Vagina (tissue), 2 donors: ENCODE results near the gene DICER1. TPM values are rescaled to one million over a fixed set of nuclear protein-coding genes. Genes with fewer than 3 reads are reported as not detected.

Source experiments
- DNase-seq, 2 donors: peaks; one replicate each; pipeline ENCODE4 v3.0.0-alpha.2; 2017; ENCODE audit errors: extremely low spot score in 2 of 2
- H3K27ac ChIP-seq: fragments of 200-600 bp; sonication (generic); one replicate; pipeline ENCODE4 v1.5.1; 2019
- H3K27me3 ChIP-seq: fragments of 200-600 bp; sonication (generic); one replicate; pipeline ENCODE4 v1.5.1; 2019
- H3K36me3 ChIP-seq, 2 donors: fragments of 200-600 bp; sonication (generic); one replicate each; pipeline ENCODE4 v1.5.1; 2017 to 2019
- H3K4me1 ChIP-seq: fragments of 200-600 bp; sonication (generic); one replicate; pipeline ENCODE4 v1.5.1; 2019
- H3K4me3 ChIP-seq, 2 donors: fragments of 200-600 bp; sonication (generic); 1 replicate in 1 of 2; 2 replicates in 1 of 2; pipeline ENCODE4 v1.5.1; 2016 to 2019
- H3K9me3 ChIP-seq: fragments of 200-600 bp; sonication (generic); one replicate; pipeline ENCODE4 v1.5.1; 2019
- POLR2A ChIP-seq, 2 donors: fragments of 450-650 bp; IDR thresholded peaks; one replicate each; pipeline ENCODE4 v1.6.1; 2017; ENCODE audit warnings: antibody characterized with exemption in 2 of 2, mild to moderate bottlenecking in 2 of 2, moderate library complexity in 2 of 2
- POLR2AphosphoS5 ChIP-seq, 2 donors: sonication (generic); formaldehyde crosslinking; IDR thresholded peaks; one replicate each; pipeline ENCODE4 v1.9.0; 2017; ENCODE audit warnings: antibody characterized with exemption in 2 of 2, mild to moderate bottlenecking in 2 of 2, low read depth in 1 of 2; ENCODE audit not compliant: insufficient read depth in 1 of 2
- intact Hi-C: fragments of 100-400 bp; cut with DNase I; formaldehyde crosslinking; loops from one replicate; pipeline ENCODE4 v1.15.1; 2023
- total RNA-seq: library from RNA; depleted of rRNA; stranded (reverse); fragments of >200 nt; gene quantifications from one replicate; pipeline ENCODE4 v1.2.3, GENCODE V29; 2016
- TF ChIP-seq, protein P1 (sequence below), 3 experiments: fragments of 450-650 bp in 2 of 3; fragments of 200-600 bp in 1 of 3; sonication (generic) in 1 of 3; IDR thresholded peaks; one replicate each; pipeline ENCODE4 v1.5.1; 2017 to 2019; ENCODE audit warnings: antibody characterized with exemption in 3 of 3, mild to moderate bottlenecking in 2 of 3, moderate library complexity in 2 of 3

Gene DICER1
- total RNA-seq, 1 donor from 2014 or later = 68.3 TPM

DNA sequence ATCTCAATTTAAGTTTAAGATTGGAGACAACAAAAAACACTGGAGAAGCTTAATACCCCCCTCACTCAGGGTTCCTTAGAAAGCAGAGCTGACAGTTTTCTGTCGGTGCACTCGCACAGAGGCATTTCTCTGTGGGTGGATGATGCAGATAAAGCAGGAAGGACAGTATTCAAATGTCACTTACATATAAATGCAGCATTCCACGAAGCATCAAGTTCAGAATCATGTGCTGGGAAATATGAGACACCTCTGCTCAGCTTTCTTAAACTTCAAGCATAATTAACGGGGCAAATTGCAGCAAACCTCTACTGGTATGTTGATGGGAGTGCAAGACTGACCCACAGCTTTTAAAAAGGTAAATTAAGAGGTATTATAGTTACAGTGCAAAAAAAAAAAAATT lies 68.7 kb downstream of the DICER1 start:
- H3K9me3 ChIP-seq = no peaks in the 10 kb centered on the region
- intact Hi-C loops = no loop called here
- peaks cover 0 to 78% of the 10 kb centered on the region in 2 donors for H3K36me3 ChIP-seq

DNA sequence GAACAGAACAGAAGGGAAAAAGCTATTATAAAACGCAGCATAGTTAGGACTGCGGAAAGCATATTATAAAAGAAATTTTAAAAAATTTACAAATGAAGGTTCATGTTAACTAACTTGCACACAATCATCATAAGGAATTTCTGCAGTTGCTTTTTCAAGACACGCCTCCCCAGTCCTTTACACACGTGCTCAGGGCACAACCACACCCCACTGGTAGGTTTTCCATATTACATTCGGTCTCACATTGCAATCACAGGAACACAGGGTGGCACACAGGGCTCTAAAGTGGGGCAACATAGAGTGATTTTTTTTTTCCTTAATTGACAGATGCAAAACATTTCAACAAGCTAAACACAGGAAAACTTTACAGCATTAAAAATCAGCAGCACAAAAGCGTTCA lies 69.7 kb downstream of the DICER1 start:
- TF ChIP-seq, protein P1, sequence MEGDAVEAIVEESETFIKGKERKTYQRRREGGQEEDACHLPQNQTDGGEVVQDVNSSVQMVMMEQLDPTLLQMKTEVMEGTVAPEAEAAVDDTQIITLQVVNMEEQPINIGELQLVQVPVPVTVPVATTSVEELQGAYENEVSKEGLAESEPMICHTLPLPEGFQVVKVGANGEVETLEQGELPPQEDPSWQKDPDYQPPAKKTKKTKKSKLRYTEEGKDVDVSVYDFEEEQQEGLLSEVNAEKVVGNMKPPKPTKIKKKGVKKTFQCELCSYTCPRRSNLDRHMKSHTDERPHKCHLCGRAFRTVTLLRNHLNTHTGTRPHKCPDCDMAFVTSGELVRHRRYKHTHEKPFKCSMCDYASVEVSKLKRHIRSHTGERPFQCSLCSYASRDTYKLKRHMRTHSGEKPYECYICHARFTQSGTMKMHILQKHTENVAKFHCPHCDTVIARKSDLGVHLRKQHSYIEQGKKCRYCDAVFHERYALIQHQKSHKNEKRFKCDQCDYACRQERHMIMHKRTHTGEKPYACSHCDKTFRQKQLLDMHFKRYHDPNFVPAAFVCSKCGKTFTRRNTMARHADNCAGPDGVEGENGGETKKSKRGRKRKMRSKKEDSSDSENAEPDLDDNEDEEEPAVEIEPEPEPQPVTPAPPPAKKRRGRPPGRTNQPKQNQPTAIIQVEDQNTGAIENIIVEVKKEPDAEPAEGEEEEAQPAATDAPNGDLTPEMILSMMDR (IDR thresholded peaks at IDR 0.05) = no peak
- TF ChIP-seq POLR2AphosphoS5 (IDR thresholded peaks at IDR 0.05; ENCODE audit: insufficient read depth in 1 of 2, low read depth in 1 of 2) (no peak), POLR2A (IDR thresholded peaks at IDR 0.05) (no peak)
- peaks cover 0 to 67% of the 10 kb centered on the region in 2 donors for H3K36me3 ChIP-seq
- H3K9me3 ChIP-seq = no peaks in the 10 kb centered on the region
- no peaks in the 10 kb centered on the region for H3K27me3 ChIP-seq
- H3K4me3 ChIP-seq = no peak overlapping the region
- no peak for DNase-seq
- no peak overlapping the region for H3K27ac ChIP-seq
- H3K4me1 ChIP-seq = no peaks in the 10 kb centered on the region
- intact Hi-C loops = no loop called here

More for the DNA sequence above, 68.7 kb downstream of the DICER1 start:
- no peaks in the 10 kb centered on the region for H3K27me3 ChIP-seq
- no peak overlapping the region for H3K27ac ChIP-seq
- H3K4me3 ChIP-seq = no peak overlapping the region
- no peaks in the 10 kb centered on the region for H3K4me1 ChIP-seq
- DNase-seq = no peak
- TF ChIP-seq, protein P1 (IDR thresholded peaks at IDR 0.05) = no peak
- no peak for TF ChIP-seq POLR2AphosphoS5 (IDR thresholded peaks at IDR 0.05; ENCODE audit: insufficient read depth in 1 of 2, low read depth in 1 of 2)
- no peak for TF ChIP-seq POLR2A (IDR thresholded peaks at IDR 0.05)

DNA sequence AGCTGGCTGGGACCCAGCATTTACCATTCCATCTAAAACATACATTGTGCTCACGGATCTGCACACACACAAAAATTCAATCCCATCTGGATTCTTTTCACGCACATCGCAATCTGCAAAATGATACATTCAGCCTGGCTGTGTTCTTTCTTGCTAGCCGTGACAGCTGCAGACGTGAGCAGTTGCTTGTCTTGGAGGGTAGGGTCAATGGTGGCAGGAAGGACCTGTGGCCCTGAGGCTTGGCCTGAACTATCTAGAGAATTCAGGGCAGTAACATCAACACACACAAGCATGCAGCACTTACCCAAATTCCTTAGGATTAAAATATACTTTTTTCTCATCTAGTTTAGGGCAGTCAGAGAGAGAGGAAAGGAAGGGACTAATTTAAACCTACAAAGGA lies 72.0 kb downstream of the DICER1 start:
- intact Hi-C loops = no loop called here
- H3K4me1 ChIP-seq = no peaks in the 10 kb centered on the region
- no peak for DNase-seq
- H3K27me3 ChIP-seq = no peaks in the 10 kb centered on the region
- no peaks in the 10 kb centered on the region for H3K9me3 ChIP-seq
- no peak overlapping the region for H3K4me3 ChIP-seq
- peaks cover 0 to 48% of the 10 kb centered on the region in 2 donors for H3K36me3 ChIP-seq
- TF ChIP-seq POLR2A (IDR thresholded peaks at IDR 0.05) = no peak
- no peak for TF ChIP-seq POLR2AphosphoS5 (IDR thresholded peaks at IDR 0.05; ENCODE audit: insufficient read depth in 1 of 2, low read depth in 1 of 2)
- TF ChIP-seq, protein P1 (IDR thresholded peaks at IDR 0.05) = no peak
- H3K27ac ChIP-seq = no peak overlapping the region

DNA sequence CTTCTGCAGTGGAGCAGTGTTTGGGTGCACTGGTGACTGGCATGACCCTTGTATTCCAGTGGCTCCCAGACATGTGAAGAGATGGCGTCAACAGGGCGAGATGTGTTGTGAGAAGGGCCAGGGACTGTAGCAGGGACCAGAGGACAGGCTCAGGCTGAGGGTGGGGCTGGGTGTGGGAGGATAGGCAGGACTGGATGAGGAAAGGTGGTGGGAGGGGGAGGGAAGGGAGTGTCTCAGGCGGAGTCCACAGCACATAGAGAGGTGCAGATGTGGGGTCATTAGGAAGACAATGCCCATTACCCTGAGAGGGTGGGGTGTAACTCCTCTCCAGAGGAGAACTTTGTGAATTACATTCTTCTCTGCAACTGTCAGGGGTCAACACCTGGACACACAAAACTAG lies 78.5 kb downstream of the DICER1 start:
- TF ChIP-seq POLR2A (IDR thresholded peaks at IDR 0.05) = no peak
- TF ChIP-seq, protein P1 (IDR thresholded peaks at IDR 0.05) = no peak
- no peak for TF ChIP-seq POLR2AphosphoS5 (IDR thresholded peaks at IDR 0.05; ENCODE audit: insufficient read depth in 1 of 2, low read depth in 1 of 2)
- H3K9me3 ChIP-seq = no peaks in the 10 kb centered on the region
- no peaks in the 10 kb centered on the region for H3K27me3 ChIP-seq
- H3K36me3 ChIP-seq = no peaks in the 10 kb centered on the region
- no peak overlapping the region for H3K27ac ChIP-seq
- H3K4me1 ChIP-seq = no peaks in the 10 kb centered on the region
- intact Hi-C loops = no loop called here
- no peak overlapping the region for H3K4me3 ChIP-seq
- DNase-seq = peak in 1 of 2 donors; percentile 58

DNA sequence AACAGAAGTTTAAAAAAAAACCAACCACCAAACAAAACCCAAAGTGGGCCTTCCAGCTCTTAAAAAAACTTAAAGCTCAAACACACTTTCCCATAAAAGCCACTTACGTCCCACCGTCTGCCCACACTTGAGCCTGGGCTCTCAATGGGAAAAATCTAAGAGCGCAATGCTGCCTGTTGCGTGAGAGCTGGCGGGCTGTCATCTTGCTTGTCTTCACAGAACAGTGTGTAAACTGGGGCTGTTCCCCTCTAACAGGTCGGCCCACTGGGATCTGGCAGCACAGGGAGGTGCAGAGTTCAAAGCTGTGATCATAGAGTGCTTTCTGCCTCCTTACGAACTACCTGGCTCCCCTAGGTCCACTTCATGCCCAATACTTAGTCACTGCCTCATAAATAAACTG lies 80.0 kb downstream of the DICER1 start:
- peak in 1 of 2 donors; percentile 62 for DNase-seq
- H3K36me3 ChIP-seq = no peaks in the 10 kb centered on the region
- H3K9me3 ChIP-seq = no peaks in the 10 kb centered on the region
- TF ChIP-seq, protein P1 (IDR thresholded peaks at IDR 0.05) = no peak
- TF ChIP-seq POLR2AphosphoS5 (IDR thresholded peaks at IDR 0.05; ENCODE audit: insufficient read depth in 1 of 2, low read depth in 1 of 2) (no peak), POLR2A (IDR thresholded peaks at IDR 0.05) (no peak)
- H3K4me1 ChIP-seq = no peaks in the 10 kb centered on the region
- no peaks in the 10 kb centered on the region for H3K27me3 ChIP-seq
- intact Hi-C loops = no loop called here
- no peak overlapping the region for H3K4me3 ChIP-seq
- H3K27ac ChIP-seq = no peak overlapping the region
